ENCODE data around the gene ITPRIPL1. TPM values are rescaled to one million over a fixed set of nuclear protein-coding genes. Genes with fewer than 3 reads are reported as not detected.

The ITPRIPL1 gene
- total RNA-seq, 4 donors from 2014 or later, result 1.8 to 4.1 (median 2.5) TPM

- TF ChIP-seq POLR2A (IDR thresholded peaks at IDR 0.05) (no peak), CTCF (IDR thresholded peaks at IDR 0.05) (no peak)
- Histone ChIP-seq H3K9me3 (no peaks in the 10 kb centered on the region), H3K27ac (no peak overlapping the region), H3K4me1 (peaks cover 12 to 49% (median 17%) of the 10 kb centered on the region in 3 donors), H3K36me3 (peaks cover 0 to 18% (median 0%) of the 10 kb centered on the region in 3 donors), H3K27me3 (peaks cover 0 to 76% (median 7%) of the 10 kb centered on the region in 4 donors), H3K4me3 (no peak overlapping the region)
- 85% methylated on average over 1 of the region's 1 CpG for WGBS, 2 donors
- intact Hi-C loops (cut with DNase I), result no loop called here
- DNase-seq, result no peak
These were observed 1.3 kb upstream of the ITPRIPL1 start for GRCh38 chr2:96323849-96324248.

GRCh38 chr2:96324721-96325040 is 436 bp upstream of the ITPRIPL1 start:
- Histone ChIP-seq H3K9me3 (no peaks in the 10 kb centered on the region), H3K4me3 (peak overlapping the region; percentile 47 to 77 (median 62)), H3K36me3 (peaks cover 0 to 18% (median 0%) of the 10 kb centered on the region in 3 donors), H3K27me3 (peaks cover 0 to 68% (median 6%) of the 10 kb centered on the region in 4 donors), H3K27ac (peak overlapping the region; percentile 68 to 79 (median 70)), H3K4me1 (peaks cover 16 to 54% (median 17%) of the 10 kb centered on the region in 3 donors)
- intact Hi-C loops (cut with DNase I), result no loop called here
- 21 to 30% methylated on average over 5 to 6 of the region's 6 CpGs for whole genome bisulfite sequencing, 2 donors
- DNase-seq, result no peak
- no peak for TF ChIP-seq POLR2A (IDR thresholded peaks at IDR 0.05)
- TF ChIP-seq CTCF (IDR thresholded peaks at IDR 0.05), result no peak

DNA sequence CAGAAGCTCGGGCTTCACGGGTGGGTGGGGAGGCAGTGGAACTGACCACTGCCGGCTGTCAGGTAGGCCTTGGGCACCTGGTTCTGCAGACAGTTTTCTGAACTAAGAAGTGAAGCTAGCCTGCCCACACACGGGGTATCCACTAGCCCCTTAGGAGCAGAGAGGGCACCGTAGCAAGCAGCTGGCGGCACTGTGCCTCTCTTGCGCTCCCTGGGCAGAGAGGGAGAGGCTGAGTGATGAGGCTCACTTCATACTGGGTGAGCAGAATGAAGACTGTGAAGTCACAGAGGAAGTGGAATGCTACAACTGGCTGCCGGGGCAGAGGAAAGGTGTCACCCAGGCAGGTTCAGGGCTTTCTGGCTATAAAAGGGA is 753 bp downstream of the ITPRIPL1 start:
- Histone ChIP-seq H3K4me3 (peak overlapping the region; percentile 47 to 77 (median 62)), H3K4me1 (peaks cover 17 to 56% (median 26%) of the 10 kb centered on the region in 3 donors), H3K36me3 (peaks cover 0 to 18% (median 0%) of the 10 kb centered on the region in 3 donors), H3K27ac (peak overlapping the region; percentile 68 to 79 (median 70)), H3K9me3 (no peaks in the 10 kb centered on the region), H3K27me3 (peaks cover 0 to 56% (median 3%) of the 10 kb centered on the region in 4 donors)
- no peak for DNase-seq
- no peak for TF ChIP-seq CTCF (IDR thresholded peaks at IDR 0.05)
- peak in 1 of 4 donors; percentile 60 for TF ChIP-seq POLR2A (IDR thresholded peaks at IDR 0.05)
- intact Hi-C loops (cut with DNase I), result no loop called here
- 9 to 10% methylated on average over 2 to 3 of the region's 8 CpGs for WGBS, 2 donors

GRCh38 chr2:96326564-96326963 is 1.4 kb downstream of the ITPRIPL1 start:
- peaks cover 0 to 18% (median 0%) of the 10 kb centered on the region in 3 donors for H3K36me3 ChIP-seq
- intact Hi-C loops (cut with DNase I), result no loop called here
- H3K27ac ChIP-seq, result no peak overlapping the region
- TF ChIP-seq POLR2A (IDR thresholded peaks at IDR 0.05) (no peak), CTCF (IDR thresholded peaks at IDR 0.05) (no peak)
- no peaks in the 10 kb centered on the region for H3K9me3 ChIP-seq
- peaks cover 0 to 49% (median 3%) of the 10 kb centered on the region in 4 donors for H3K27me3 ChIP-seq
- H3K4me3 ChIP-seq, result no peak overlapping the region
- DNase-seq, result no peak
- peaks cover 14 to 53% (median 22%) of the 10 kb centered on the region in 3 donors for H3K4me1 ChIP-seq
- 93 to 97% methylated on average over 3 to 8 of the region's 8 CpGs for WGBS, 2 donors

- Histone ChIP-seq H3K27ac (no peak overlapping the region), H3K9me3 (no peaks in the 10 kb centered on the region), H3K36me3 (peaks cover 0 to 18% (median 0%) of the 10 kb centered on the region in 3 donors), H3K4me3 (no peak overlapping the region), H3K27me3 (peaks cover 0 to 43% (median 3%) of the 10 kb centered on the region in 4 donors), H3K4me1 (peaks cover 8 to 46% (median 18%) of the 10 kb centered on the region in 3 donors)
- intact Hi-C loops (cut with DNase I), result no loop called here
- TF ChIP-seq CTCF (IDR thresholded peaks at IDR 0.05), result no peak
- no peak for TF ChIP-seq POLR2A (IDR thresholded peaks at IDR 0.05)
- 88 to 97% methylated on average over 5 to 14 of the region's 21 CpGs for WGBS, 2 donors
- no peak for DNase-seq
These were observed 2.1 kb downstream of the ITPRIPL1 start for GRCh38 chr2:96326990-96327820.
